Hepatocyte (in vitro differentiated cells): Measurements from ENCODE around the gene RNPC3. TPM values are rescaled to one million over a fixed set of nuclear protein-coding genes. Genes with fewer than 3 reads are reported as not detected.

Experiments used
- DNase-seq: peaks from one replicate; pipeline ENCODE4 v3.0.0-alpha.2; 2016; ENCODE audit warnings: low spot score
- H2AFZ ChIP-seq: fragments of 200-600 bp; sonication (generic); 2 replicates; pipeline ENCODE4 v1.6.0; 2016; ENCODE audit warnings: antibody characterized with exemption, mild to moderate bottlenecking
- H3K27ac ChIP-seq: fragments of 200-600 bp; sonication (generic); 2 replicates; pipeline ENCODE4 v1.5.1; 2016; ENCODE audit warnings: mild to moderate bottlenecking
- H3K27me3 ChIP-seq: fragments of 200-600 bp; sonication (generic); 2 replicates; pipeline ENCODE4 v1.6.1; 2016
- H3K36me3 ChIP-seq: fragments of 200-600 bp; sonication (generic); replicated peaks from 2 replicates; pipeline ENCODE4 v1.5.1; 2016; ENCODE audit warnings: low read depth; ENCODE audit not compliant: insufficient read depth
- H3K4me1 ChIP-seq: fragments of 200-600 bp; sonication (generic); 2 replicates; pipeline ENCODE4 v1.5.1; 2016; ENCODE audit warnings: mild to moderate bottlenecking, moderate library complexity; ENCODE audit not compliant: insufficient read depth
- H3K4me2 ChIP-seq: fragments of 200-600 bp; sonication (generic); 2 replicates; pipeline ENCODE4 v1.6.0; 2016
- H3K4me3 ChIP-seq: fragments of 200-600 bp; sonication (generic); 2 replicates; pipeline ENCODE4 v1.5.1; 2016; ENCODE audit warnings: mild to moderate bottlenecking
- H3K79me2 ChIP-seq: fragments of 200-600 bp; sonication (generic); 2 replicates; pipeline ENCODE4 v1.6.0; 2017; ENCODE audit warnings: mild to moderate bottlenecking
- H3K9me2 ChIP-seq: fragments of 200-600 bp; sonication (generic); replicated peaks from 2 replicates; pipeline ENCODE4 v1.6.0; 2017; ENCODE audit warnings: mild to moderate bottlenecking; ENCODE audit not compliant: insufficient read depth
- H3K9me3 ChIP-seq: fragments of 200-600 bp; sonication (generic); 2 replicates; pipeline ENCODE4 v1.5.1; 2016; ENCODE audit warnings: low read depth, mild to moderate bottlenecking
- H4K20me1 ChIP-seq: fragments of 200-600 bp; sonication (generic); 2 replicates; pipeline ENCODE4 v1.6.0; 2016; ENCODE audit warnings: mild to moderate bottlenecking; ENCODE audit not compliant: insufficient read depth, poor library complexity, severe bottlenecking
- CTCF ChIP-seq: fragments of 200-600 bp; sonication (generic); IDR thresholded peaks from 2 replicates; pipeline ENCODE4 v1.5.1; 2016; ENCODE audit warnings: antibody characterized with exemption, mild to moderate bottlenecking; ENCODE audit not compliant: poor library complexity
- EZH2 ChIP-seq: fragments of 200-600 bp; sonication (generic); IDR thresholded peaks from 2 replicates; pipeline ENCODE4 v1.6.1; 2016; ENCODE audit warnings: antibody characterized with exemption, mild to moderate bottlenecking, borderline replicate concordance
- EZH2phosphoT487 ChIP-seq: fragments of 200-600 bp; sonication (generic); IDR thresholded peaks from one replicate; pipeline ENCODE4 v1.6.1; 2018; ENCODE audit warnings: antibody characterized with exemption, mild to moderate bottlenecking, low read depth, moderate library complexity; ENCODE audit not compliant: unreplicated experiment, severe bottlenecking
- WGBS: methylation state at CpG from one replicate; pipeline ENCODE4 v1.1.6; 2016; ENCODE audit warnings: low lambda C conversion rate; ENCODE audit errors: missing lambda C conversion rate; 5-methylcytosine and 5-hydroxymethylcytosine counted together
- polyA plus RNA-seq: library from polyadenylated mRNA; unstranded; fragments of >200 nt; fragmentation: Nextera tagmentation; extraction: Ambion mirVana; gene quantifications from 2 replicates; pipeline ENCODE4 v1.2.1, GENCODE V29; 2016
- total RNA-seq: library from RNA; depleted of rRNA; stranded (reverse); fragments of >200 nt; gene quantifications from 2 replicates; pipeline ENCODE4 v1.2.3, GENCODE V29; 2014

RNPC3 gene
- total and polyA plus RNA-seq, 2 experiments from 2014 or later = 13.4 to 16.7 TPM

DNA sequence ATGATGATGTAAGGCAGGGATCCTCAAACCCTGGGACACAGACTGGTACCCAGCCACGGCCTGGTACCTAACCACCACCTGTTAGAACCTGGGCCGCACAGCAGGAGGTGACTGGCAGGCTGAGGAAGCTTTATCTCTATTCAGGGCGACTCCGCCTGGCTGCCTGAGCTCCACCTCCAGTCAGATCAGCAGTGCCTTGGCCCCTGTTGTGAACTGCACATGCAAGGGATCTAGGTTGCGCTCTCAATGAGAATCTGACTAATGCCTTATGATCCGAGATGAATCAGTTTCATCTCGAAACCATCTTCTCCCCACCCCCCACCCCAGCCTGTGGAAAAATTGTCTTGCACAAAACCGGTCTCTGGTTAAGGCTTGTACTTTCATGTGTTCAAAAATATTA is 4.2 kb downstream of the RNPC3 start:
- H4K20me1 ChIP-seq = peaks cover 26% of the 10 kb centered on the region
- peak; percentile 9 for DNase-seq
- no peaks in the 10 kb centered on the region for H3K9me3 ChIP-seq
- H3K4me2 ChIP-seq = no peak overlapping the region
- no peaks in the 10 kb centered on the region for H3K36me3 ChIP-seq
- H3K27me3 ChIP-seq = no peaks in the 10 kb centered on the region
- WGBS = 95% methylated on average over 8 of the region's 8 CpGs
- peaks cover 70% of the 10 kb centered on the region for H3K79me2 ChIP-seq
- H2AFZ ChIP-seq = no peak overlapping the region
- H3K4me3 ChIP-seq = no peak overlapping the region
- H3K27ac ChIP-seq = no peak overlapping the region
- H3K4me1 ChIP-seq = peaks cover 19% of the 10 kb centered on the region
- no peak for TF ChIP-seq EZH2
- no peak for TF ChIP-seq EZH2phosphoT487
- TF ChIP-seq CTCF = no peak
- no peaks in the 10 kb centered on the region for H3K9me2 ChIP-seq

GRCh38 chr1:103538226-103538625 is 12.7 kb downstream of the RNPC3 start:
- no peak overlapping the region for H3K4me2 ChIP-seq
- WGBS = 100% methylated on average over 2 of the region's 2 CpGs
- H3K4me1 ChIP-seq = no peaks in the 10 kb centered on the region
- no peaks in the 10 kb centered on the region for H4K20me1 ChIP-seq
- DNase-seq = no peak
- TF ChIP-seq CTCF = no peak
- no peak for TF ChIP-seq EZH2
- TF ChIP-seq EZH2phosphoT487 = no peak
- H3K27me3 ChIP-seq = no peaks in the 10 kb centered on the region
- no peaks in the 10 kb centered on the region for H3K36me3 ChIP-seq
- H3K27ac ChIP-seq = no peak overlapping the region
- H3K4me3 ChIP-seq = no peak overlapping the region
- peaks cover 2% of the 10 kb centered on the region for H3K79me2 ChIP-seq
- H2AFZ ChIP-seq = no peak overlapping the region
- no peaks in the 10 kb centered on the region for H3K9me3 ChIP-seq
- no peaks in the 10 kb centered on the region for H3K9me2 ChIP-seq

DNA sequence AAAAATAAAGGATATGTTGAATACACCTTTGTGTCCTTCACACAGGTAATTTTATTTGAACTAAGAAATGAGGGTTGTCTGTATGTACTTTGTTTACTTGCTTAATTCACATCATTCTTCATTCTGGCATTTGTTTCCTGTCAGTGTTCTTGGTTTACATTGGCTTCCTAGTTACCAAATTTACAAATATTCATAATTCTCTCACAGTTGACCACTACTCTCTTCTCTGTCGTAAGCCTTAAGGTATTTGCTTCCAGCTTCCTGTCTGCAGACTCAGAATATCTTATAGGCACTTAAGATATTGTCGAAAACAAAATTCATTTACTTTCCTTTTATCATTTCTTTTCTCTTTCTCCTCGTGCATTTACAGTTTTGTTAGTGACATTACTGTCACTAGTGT is 15.9 kb downstream of the RNPC3 start:
- H3K27me3 ChIP-seq = no peaks in the 10 kb centered on the region
- no peak overlapping the region for H2AFZ ChIP-seq
- no peaks in the 10 kb centered on the region for H3K9me3 ChIP-seq
- no peaks in the 10 kb centered on the region for H3K79me2 ChIP-seq
- 95% methylated on average over 3 of the region's 3 CpGs for WGBS
- DNase-seq = no peak
- H3K27ac ChIP-seq = no peak overlapping the region
- H3K4me1 ChIP-seq = no peaks in the 10 kb centered on the region
- no peaks in the 10 kb centered on the region for H3K36me3 ChIP-seq
- H4K20me1 ChIP-seq = no peaks in the 10 kb centered on the region
- no peaks in the 10 kb centered on the region for H3K9me2 ChIP-seq
- TF ChIP-seq EZH2 (no peak), CTCF (no peak), EZH2phosphoT487 (no peak)
- H3K4me2 ChIP-seq = no peak overlapping the region
- H3K4me3 ChIP-seq = no peak overlapping the region

DNA sequence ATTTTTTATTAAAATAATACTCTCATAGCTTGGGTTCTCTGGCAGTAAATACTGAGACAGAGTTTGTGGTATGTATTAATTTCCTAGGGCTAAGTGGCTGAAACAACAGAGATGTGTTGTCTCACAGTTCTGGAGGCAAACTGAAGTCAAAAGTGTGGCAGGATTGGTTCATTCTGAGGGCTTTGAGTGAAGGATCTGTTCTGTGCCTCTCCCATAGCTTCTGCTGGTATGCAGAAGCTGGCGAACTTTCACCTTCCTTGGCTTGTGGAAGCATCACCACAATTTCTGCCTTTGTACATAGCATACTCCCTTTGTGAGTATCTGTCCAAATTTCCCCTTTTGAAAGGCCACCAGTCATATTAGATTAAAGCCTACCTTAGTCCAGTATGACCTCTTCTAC is 21.0 kb downstream of the RNPC3 start:
- H3K9me2 ChIP-seq = no peaks in the 10 kb centered on the region
- no peaks in the 10 kb centered on the region for H3K36me3 ChIP-seq
- 100% methylated on average over 1 of the region's 1 CpG for WGBS
- no peaks in the 10 kb centered on the region for H3K4me1 ChIP-seq
- TF ChIP-seq EZH2 (no peak), EZH2phosphoT487 (no peak), CTCF (no peak)
- no peak overlapping the region for H3K4me2 ChIP-seq
- no peaks in the 10 kb centered on the region for H3K79me2 ChIP-seq
- no peaks in the 10 kb centered on the region for H3K27me3 ChIP-seq
- H2AFZ ChIP-seq = no peak overlapping the region
- no peaks in the 10 kb centered on the region for H3K9me3 ChIP-seq
- no peak overlapping the region for H3K27ac ChIP-seq
- H3K4me3 ChIP-seq = no peak overlapping the region
- no peak for DNase-seq
- H4K20me1 ChIP-seq = no peaks in the 10 kb centered on the region
